ENCODE results near the gene MAP10. TPM values are rescaled to one million over a fixed set of nuclear protein-coding genes. Genes with fewer than 3 reads are reported as not detected.
A peak's percentile ranks its signal among the peaks of the same experiment; 100 is the strongest.

The MAP10 gene
- polyA plus RNA-seq, 12 donors = 2.9 to 3.9 (median 3.3) TPM; not detected in 1

DNA sequence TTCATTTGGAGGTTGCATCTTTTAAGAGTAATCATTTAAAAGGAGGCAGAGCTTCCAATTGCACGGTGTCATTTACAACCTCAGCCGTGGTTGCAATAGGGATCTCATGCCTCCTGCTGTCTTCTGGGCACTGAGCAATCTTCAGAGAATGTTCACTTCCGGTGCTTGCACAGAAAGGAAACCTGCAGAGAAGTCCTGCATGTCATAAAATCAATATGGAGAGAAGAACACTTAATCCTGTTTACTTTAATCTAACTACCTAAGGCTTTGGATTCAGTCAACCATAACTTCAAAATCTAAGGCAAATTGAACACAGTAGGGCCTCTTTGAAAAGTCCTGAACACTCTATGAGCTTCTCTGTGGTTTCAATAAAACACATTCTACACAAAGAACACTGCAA is 11.3 kb upstream of the MAP10 start:
- no peak for DNase-seq

DNA sequence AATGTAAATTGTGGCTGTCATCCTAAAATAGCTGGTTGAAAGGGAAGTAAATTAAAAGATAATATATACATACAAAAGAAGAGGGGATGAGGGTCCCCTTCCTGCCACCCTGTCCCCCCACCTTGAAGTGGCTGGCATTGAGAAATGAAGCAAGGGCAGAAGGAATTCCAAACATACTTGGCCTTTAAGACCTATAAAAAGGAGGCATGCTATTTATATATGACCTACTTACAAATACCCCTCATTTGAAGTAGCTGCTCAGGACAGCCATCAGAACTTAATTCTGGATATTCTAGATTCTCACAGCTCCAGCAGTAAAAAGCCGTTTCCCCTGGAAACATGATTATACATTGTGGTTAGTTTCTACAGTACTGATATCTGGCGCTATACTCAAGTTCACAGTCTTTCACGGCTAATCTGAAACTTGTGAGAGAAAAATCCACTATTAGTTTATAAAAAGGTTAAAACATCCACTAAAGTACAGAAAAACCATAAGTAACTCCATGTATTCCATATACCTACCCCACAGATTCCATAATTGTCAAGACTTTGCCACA is 9.6 kb upstream of the MAP10 start:
- no peak for DNase-seq

DNA sequence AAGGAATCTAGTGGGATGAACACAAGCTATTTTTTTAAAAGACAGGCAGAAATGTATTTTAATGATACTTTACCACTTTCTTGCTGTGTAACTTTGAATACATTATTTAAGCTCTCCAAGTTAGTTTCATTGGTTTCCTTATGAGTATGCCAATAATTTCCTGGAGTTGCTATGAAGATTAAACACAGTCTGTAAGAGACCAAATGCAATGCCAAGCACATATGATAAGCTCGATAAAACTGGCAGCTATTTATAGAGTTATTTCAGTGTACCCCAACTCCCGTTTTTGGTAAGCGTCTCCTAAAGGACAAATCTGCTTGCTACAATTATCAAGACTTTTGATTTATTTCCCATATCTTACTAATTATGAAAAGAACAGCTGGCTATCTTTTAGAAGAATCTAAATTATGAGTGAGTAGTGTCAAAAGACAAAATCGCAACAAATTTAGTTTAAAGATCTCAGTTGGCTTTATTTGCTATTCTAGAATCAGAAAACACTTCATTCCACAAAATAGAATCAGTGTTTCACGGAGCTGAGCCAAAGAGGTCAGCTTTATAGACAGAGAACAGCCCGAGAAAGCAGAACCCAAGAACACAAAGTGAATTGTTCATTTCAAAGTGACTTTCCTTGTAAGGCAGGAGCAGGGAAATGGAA is 7.2 kb upstream of the MAP10 start:
- DNase-seq = no peak

DNA sequence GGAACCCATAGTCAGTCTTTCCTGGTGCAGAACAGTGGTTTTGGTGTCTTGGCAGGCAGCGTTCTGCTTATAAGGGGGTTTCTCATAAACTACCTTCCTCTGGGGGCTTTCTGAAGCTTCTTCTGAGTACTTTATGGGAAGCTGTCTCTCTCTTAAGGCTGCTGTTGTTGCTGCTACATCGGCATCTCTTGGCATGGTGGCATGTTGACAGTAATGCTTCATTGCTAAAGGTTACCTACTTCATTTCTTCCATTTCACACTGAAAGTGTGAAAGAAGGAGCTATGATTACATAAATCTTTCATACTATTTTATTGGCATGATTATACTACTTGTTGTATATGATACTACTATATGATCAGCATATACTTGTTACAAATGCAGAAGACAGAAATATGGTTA is 6.3 kb upstream of the MAP10 start:
- no peak for DNase-seq

DNA sequence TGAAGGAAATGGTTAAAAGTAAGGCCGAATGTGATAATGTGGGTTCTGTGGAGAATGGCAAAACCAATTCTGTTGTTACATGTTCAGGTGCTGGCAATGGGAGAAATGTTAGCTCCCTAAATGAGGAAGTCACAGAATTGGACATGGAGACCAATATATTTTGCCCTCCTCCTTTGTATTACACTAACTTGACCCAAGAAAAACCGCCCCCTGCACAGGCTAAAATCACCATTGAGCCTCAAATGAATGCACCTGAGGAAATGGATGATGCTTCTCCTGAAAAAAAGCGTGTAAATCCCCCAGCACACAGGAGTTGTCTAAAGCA is 932 bp downstream of the MAP10 start:
- DNase-seq = no peak

DNA sequence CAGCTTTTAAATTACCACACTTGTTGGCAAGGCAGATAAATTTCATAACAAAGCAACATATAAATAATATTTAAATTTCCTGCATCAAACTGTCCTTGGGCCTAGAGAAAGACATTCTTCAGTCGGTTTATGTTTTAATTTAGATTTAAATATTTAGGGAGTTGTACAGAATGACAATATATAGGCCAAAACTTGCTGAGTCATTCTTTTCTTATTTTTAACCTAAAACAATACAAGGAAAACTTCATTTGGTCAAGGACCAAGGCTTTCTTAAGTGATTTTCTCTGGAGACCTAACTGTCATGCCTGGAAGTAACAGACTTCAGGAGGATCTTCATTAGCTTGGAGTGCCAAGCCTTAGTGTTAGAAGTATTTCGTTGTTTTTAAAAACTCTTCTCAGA is 5.6 kb downstream of the MAP10 start:
- no peak for DNase-seq

DNA sequence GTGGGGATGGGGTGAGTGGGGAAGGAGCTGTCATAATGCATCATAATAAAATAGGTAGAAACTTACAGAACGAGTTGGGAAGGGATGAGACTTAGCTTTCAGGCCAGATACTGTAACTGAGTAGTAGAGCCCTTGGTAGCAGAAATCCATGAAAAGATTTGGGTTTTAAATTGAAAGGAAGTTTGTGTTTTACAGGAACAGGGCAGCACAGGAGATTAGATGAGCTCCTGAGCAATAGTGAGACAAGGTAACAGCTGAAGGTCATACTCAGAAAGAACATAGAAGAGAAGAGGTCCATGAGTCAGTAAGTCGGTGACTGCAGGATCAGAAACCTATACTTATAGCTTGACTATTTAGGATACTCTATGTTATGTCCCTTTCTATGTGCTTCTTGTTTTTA is 7.3 kb downstream of the MAP10 start:
- DNase-seq = no peak

DNA sequence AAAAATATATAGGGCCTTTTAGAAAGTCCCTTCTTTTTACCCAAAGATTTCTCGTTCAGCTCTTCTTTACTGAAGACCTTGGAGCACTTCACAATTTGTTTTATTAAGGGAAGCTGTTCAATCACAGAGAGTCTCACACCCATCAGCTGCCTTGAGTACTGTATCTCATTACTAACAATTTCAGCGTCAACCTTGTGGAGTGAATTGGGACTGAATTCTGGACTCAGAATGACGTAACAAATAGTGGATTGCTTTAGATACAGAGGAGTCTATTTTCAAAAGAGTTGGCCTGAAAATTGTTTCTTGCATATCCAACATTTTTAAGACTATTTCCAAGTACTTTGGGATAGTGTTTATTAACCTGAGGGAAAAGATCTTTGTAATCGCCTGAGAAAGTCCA is 7.9 kb downstream of the MAP10 start:
- DNase-seq = no peak

DNA sequence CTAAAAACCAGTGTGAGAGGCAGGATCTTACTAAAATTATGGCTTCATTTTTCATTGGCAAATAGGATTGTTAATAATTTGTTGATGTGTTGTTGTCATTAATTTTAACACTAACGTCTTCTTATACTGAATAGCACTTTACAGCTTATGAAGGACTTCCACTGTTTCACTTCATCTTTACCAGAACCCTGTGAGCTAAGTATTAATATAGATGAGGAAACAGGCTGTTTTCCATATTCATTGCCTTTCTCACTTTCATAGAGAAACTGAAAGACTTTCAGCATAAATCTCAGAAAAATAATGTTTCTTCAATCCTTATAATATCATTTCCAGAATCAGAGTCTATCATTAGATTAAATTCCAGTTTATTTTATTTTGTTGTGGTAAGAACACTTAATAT is 8.5 kb downstream of the MAP10 start:
- DNase-seq = no peak

DNA sequence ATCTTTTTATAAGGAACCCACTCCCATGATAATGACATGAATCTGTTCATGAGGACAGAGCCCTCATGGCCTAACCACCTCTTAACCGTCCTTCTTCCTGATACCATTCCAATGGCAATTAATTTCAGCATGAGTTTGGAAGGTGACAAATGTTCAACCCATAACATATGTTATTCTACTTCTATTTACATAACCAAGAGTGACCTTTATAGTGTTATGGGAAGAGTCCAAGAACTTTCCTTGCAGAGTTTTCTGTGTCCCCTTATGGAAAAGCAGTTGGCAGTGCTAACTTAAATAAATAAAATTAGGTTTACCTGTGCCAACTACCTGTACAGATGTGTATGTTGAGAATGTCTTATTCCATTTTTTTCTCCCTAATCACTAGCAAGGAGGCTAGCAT is 11.1 kb downstream of the MAP10 start:
- no peak for DNase-seq

DNA sequence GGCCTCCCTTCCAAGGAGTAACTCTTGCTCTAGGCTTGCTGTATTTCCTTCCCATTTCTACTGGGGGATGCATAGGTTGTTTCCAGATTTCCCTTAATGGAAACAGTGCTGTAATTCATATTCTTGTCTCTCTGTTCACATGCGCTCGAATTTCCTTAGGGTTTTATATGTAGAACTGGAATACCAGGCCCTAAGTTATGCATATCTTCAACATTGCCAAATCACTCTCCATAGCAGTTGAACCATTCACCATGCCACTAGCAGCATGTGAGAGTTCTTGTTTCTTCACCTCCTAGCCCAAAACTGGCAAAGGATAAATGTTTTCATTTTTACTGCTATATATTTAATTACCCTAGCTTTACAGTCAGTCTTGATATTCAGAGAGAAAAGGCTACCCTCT is 12.8 kb downstream of the MAP10 start:
- DNase-seq = no peak

DNA sequence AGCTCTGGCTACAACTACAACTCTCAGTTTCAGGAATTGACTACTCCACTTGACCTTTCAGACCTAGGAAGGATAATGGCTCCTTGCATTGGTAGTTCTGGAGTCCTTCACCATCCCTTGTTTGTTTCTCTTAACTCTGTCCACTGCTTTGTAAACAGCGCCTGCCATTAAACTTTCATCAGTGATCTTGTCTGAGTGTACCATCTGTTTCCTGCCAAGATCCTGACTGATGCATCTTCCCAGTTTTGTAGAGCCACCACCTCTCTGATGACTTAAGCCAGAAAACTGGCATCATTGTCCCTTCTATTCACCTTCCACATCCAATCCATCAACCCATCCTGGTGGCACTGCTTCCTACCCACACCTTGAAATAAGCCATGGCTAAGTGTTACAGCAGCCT is 15.2 kb downstream of the MAP10 start:
- DNase-seq = no peak

DNA sequence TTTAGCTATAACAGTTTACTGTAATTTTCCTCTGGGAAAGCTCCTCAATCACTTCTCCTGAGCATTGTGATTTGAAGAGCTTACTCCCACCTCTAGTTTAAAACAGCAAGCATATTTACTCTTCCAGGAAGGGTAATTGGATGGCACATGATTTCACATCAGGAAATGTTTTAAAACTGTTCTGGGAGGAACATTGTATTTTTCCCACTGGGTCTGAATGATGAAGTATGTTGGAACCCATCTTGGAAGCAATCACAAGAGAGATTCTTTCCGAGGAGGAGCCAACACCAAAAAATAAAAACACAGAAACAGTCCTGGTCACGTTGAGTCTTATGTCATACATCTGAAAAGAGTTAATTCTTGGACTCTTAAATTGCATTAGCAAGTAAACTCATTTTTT is 17.3 kb downstream of the MAP10 start:
- peak; percentile 49 for DNase-seq

DNA sequence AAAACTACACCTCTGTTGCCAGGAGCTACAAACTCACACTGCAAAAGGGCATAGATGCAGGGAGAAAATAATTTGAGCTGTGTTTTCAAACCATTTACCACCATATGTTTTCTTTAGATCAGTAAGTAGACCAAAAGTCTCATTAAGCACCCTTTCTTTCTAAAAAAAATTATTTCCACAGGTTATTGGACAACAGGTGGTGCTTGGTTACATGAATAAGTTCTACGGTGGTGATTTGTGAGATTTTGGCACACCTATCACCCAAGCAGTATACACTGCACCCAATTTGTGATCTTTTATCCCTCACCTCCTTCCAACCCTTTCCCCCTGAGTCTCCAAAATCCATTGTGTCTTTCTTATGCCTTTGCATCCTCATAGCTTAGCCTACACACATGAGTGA is 21.1 kb downstream of the MAP10 start:
- no peak for DNase-seq

DNA sequence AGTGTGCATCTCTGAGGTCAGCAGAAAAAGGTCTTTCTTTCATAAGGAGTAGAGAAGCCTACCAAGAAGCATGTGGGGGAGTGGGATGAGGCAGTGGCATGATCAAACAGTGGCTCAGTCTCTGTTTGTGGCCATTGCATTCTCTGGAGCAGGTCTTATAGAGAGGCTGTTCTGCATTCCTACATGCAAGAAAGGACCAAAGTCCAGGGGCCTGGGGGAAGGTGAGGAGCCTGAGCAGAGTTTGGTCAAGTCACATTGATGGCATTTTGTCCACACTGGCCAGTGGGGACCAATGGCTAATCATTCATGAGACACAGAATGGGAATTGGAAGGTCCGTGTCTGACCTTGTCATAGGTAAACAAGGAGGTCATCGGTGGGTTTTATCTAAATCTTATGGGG is 25.4 kb downstream of the MAP10 start:
- DNase-seq = no peak

DNA sequence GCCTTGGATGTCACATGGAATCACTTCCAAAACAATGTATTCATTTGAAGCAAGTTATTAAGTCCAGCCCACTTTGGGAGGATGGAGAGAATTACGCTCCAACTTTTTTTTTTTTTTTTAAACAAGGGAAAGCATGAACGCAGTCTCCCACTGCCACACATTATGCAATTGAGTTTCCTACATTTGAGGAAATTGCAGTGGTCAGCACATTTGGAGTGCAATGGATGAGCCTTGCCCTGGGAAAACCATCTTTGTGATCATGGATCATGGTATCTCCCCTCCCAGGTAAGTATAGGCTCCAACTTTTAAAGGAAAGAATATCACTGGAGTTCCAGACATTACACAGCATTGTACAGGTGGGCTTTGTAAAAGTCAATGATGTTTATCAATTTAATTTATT is 26.7 kb downstream of the MAP10 start:
- DNase-seq = no peak

DNA sequence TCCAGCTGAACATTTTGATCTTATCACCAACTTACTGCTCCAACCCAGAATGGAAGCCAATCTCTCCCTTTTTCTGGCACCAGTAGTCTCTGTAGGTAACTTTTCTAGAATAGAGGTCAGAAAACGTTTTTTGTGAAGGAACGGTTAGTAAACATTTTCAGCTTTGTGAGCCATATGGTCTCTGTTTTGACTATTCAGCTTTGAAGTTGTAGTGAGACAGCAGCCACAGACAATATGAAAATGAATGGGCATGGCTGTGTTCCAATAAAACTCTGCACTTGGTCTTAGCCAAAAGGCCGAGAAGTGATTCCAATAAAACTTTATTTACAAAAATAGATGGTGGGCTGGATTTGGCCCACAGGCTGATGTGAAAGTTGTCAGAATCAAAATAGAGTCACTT is 28.9 kb downstream of the MAP10 start:
- DNase-seq = no peak

DNA sequence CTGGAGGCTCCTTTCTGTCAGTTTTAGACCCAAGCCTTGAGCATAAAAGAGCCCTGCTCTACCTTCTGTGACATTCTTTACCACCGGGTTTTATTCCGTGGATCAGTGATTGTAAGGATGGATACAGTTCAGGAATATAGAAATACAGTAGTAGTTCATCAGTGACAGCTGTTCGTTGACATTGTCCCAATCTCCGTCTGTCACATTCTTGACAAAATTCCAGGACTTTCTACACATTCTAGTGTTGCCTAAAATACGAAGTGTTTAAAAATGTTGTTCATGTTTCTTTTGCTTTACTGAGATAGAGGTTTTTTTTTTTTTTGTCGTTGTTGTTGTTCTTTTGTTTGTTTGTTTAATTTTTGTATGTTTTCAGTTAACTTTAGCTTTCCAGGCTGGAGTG is 29.9 kb downstream of the MAP10 start:
- DNase-seq = no peak

DNA sequence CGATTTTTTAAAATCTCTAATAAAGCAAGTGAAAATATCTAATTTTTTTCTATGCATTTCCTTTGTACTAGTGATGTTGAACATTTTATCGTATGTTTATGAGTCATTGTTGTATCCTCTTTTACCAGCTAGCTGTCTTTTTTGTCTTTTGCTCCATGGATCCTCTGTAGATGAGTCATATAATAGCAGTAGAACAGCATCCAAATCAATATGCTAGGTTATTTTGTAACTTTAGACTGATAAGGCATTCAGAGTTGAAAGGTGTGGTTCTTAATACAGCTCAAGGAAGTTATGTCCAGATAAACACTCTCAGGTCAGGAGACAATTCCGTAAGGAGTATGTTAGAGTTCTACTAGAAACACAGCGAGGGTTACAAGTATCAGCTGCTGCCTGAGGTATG is 31.9 kb downstream of the MAP10 start:
- DNase-seq = no peak

DNA sequence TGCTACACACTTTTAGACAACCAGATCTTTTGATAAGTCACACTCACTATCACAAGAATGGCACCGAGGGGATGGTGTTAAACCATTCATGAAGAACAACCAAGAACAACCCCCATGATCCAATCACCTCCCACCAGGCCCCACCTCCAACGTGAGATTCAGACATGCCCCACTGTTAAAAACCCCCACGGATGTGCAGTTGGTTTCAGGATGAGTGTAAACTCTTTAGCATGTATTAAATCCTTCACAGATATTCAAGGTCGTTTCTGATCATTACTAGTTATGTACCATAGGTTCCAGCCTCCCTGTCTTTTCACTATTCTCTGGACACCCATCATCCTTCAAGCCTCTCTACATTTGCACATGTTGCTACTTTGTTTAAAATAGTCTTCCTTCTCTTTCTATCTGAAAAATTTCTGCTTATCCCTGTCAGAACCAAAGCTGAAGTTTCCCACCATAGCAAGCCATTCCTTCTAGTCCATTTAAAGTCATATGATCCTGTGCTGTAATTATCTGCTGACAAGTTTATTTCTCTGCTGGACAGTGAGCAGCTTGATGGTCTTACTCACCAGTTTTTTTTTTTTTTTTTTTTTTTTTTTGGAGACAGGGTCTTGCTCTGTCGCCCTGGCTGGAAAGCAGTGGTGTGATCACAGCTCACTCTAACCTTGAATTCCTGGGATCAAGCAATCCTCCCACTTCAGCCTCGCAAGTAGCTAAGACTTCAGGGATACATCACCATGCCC is 36.8 kb downstream of the MAP10 start:
- no peak for DNase-seq

DNA sequence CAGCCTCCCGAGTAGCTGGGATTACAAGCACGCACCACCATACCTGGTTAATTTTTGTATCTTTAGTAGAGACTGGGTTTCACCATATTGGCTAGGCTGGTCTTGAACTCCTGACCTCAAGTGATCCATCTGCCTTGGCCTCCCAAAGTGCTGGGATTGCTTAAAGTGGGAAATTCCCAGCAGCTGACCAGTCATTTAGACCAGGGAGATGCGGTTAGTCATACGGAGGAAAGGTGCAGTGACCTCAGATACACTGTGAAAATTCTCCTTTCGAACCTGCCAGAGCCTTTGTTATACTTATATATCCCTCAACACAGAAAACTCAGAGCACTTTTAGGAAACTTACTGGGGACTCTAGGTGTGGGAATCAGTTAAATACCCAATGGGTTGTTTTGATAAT is 39.6 kb downstream of the MAP10 start:
- DNase-seq = no peak

DNA sequence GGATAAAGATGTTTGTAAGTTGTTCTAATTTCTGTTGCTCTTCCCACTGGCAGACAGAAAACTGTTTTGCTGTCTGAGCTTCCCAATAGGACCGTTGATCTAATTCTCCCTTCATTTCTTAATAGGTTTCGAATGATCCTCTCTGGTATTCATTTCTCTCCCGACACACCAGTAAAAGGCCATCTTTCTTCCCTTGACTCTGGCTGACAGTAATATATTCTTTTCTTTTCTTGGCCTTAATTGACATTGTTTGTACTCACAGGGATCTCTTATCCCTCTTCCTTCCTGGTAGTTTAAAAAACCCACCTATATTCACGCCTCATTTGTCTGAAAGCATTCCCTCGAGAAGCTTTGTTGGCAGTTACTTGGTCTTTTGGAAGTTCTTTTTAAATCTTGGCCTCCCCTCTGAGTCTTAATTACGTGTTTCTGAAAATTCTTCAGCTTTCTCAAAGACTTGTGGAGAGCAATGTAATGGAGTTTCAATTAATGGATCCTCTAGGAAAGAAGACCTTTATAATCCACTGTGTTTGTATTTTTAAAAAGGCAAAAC is 40.3 kb downstream of the MAP10 start:
- no peak for DNase-seq

DNA sequence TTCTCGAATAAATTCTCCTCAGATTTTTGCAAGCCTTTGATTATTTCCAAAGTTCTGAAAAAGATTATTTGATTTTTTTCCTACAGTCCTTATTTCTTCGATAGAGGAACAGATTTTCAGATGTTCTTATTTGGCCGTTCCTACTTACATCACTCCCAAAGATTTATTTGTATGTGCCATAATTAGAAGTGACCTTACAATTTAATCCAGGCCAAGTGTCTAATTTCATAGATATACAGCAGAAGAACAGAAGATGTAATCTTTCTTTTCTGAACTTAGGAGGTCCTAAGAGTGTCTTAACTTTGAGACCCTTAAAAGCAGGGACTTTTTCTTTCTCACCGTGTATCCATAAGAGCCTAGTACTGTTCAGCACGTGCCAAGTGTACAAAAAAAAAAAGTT is 46.3 kb downstream of the MAP10 start:
- DNase-seq = no peak

Measured in muscle of arm (tissue), 12 donors.